Measurements from ENCODE around the gene INHA. TPM values are rescaled to one million over a fixed set of nuclear protein-coding genes. Genes with fewer than 3 reads are reported as not detected.
A peak's percentile ranks its signal among the peaks of the same experiment; 100 is the strongest.

INHA gene
- total RNA-seq, 1 donor from 2014 or later = 0.28 TPM

DNA sequence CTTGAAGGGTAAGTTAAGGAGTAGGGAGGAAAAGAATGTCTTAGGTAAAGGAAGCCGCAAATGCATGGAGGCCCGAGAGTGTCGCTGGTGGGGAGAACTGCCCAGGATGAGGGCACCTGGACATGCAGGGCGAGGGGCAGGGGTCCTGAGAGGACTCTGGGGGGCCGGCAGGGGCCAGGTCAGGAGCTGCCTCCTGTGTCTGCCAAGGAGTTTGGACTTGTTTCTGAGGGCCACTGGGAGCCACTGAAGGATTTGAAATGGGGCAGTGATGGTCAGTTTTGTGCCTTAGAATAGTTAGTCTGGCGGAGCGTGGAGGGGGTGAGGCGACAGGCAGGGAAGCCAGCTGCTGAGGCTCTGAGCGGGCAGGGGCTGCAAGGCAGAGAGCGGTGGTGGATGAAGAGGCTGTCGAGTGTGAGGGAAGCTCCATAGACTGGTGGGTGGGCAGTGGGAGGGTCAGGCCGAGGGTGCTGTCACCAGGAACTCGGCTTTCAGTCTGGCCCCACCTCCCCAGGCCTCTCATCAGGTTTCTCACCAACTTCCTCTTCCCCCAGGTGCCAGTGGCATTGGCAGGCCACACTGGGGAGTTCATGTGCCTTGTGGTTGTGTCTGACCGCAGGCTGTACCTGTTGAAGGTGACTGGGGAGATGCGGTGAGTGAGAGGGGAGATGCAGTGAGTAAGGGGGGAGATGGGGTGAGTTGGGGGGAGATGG lies 40.6 kb downstream of the INHA start:
- no peak for ATAC-seq

DNA sequence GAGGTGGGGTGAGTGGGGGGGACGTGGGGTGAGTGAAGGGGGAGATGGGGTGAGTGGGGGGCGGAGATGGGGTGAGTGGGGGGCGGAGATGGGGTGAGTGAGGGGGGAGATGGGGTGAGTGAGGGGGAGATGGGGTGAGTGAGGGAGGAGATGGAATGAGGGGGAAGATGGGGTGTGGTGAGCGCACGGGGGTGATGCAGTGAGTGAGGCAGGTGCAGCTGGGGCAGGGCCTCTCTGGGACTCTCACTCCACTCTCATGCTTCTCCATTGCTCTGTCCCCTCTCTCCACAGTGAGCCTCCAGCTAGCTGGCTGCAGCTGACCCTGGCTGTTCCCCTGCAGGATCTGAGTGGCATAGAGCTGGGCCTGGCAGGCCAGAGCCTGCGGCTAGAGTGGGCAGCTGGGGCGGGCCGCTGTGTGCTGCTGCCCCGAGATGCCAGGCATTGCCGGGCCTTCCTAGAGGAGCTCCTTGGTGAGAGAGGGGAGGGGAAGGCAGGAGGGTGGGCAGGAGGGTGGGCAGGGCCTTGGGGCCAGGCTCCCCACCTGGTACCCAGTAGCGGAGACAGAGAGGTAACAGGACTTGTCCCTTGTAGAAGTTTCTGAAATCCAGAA lies 41.5 kb downstream of the INHA start:
- ATAC-seq = no peak

DNA sequence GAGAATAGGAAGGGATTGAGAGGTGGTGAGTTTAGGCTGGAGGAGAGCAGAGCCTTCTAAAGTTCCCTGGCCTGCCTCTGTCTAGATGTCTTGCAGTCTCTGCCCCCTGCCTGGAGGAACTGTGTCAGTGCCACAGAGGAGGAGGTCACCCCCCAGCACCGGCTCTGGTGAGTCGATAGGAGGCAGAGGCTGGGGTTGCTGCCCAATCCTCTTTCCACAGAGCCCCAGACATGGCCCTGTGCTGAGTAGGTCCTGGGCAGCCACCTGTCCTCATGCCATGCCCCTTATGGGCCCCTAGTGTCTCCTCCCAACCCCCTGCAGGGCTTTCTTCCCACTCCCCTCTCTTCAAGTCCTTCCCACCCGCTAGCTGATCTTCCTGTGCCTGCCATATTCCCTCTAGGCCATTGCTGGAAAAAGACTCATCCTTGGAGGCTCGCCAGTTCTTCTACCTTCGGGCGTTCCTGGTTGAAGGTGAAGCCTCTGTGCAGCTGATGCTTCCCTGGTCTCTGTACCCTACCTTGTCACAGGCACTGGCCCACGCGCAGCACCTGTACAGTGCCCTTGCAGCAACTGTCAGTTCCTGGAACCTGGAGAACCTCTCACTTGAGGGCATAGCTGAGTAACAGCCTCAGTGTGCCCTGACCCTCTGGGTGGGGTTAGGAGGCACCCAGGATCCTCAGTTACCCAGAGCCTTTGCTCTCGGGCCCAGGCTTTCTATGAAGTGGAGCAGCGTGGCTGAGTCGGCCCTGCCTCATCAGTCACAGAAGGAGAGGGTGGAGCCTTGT lies 42.2 kb downstream of the INHA start:
- no peak for ATAC-seq

DNA sequence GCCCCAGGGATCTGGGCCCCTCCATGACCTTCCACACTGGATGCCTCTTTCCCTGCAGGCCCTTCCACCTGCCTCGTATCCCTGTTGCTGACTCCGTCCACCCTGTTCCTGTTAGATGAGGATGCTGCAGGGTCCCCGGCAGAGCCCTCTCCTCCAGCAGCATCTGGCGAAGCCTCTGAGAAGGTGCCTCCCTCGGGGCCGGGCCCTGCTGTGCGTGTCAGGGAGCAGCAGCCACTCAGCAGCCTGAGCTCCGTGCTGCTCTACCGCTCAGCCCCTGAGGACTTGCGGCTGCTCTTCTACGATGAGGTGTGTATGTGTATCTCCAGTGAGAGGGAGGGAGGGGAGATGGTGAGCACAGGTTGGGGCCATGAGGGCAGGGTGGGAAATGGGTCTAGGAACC lies 42.9 kb downstream of the INHA start:
- no peak for ATAC-seq

DNA sequence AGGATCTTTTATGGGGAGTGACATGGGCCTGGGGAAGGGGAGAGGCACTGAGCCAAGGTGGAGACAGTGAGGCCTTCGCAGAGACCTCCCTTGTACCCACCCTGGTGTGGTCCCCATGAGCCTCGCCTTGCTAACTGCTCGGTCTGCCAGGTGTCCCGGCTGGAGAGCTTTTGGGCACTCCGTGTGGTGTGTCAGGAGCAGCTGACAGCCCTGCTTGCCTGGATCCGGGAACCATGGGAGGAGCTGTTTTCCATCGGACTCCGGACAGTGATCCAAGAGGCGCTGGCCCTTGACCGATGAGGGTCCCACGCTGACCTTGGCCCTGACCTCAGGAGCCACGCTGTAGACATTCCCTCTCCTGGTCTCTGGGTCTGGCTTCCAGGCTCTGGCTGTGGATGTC lies 43.8 kb downstream of the INHA start:
- ATAC-seq = no peak

DNA sequence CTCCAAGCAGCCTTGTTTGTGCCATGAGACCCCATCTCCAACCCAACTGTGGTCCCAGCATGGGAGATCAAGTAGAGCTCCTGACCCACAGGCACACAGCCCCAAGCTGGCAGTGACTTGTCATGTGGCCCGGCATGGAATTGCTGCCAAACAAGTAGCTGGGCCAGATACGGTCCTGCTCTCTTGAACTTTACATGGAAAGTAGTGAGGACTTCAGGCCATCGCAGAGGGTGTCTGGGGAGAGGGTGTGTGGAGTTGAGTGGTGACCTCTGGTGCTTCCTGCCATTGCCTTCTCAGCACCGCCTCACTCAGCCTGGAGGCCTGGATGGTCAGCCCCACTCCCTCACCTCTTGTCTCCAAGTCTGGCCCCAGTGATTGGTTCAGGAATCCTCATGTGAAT lies 44.4 kb downstream of the INHA start:
- no peak for ATAC-seq

DNA sequence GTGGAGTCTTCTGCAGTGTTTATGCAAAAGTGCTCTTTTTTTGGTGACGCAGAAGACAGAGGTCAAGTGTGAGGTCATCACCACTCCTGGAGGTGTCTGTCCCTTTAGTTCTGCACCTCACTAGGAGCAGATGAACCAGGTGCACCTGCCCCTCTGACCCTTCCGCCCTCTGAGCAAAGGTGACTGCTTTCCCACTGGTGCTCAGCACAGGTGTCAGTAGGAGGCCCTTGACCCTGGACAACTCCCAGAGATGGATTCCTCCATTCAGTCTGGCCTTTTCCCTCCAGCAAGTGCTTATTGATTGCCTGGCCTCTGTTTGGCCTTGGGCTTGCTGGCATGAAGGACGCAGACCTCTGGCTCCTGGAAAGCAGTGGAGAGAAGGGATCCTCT lies 46.6 kb downstream of the INHA start:
- ATAC-seq = no peak

DNA sequence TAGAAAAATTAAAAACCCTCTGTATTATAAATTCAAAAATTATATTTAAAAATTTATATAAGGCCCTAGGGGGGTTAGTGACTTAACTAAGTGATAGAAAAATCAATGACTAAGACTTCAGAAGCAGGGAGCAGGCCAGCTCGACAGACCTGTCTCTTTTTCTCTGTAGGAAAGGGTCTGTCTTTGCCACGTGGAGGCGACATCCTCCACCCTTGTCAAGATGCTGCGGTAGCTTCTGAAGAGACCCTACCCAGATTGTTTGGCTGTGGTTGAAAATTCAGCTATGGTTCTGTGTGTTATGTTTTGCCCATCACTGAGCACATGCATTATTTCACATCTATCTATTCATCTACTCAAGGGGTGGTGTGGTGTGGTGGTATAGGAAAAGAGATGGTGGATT lies 47.1 kb downstream of the INHA start:
- no peak for ATAC-seq

DNA sequence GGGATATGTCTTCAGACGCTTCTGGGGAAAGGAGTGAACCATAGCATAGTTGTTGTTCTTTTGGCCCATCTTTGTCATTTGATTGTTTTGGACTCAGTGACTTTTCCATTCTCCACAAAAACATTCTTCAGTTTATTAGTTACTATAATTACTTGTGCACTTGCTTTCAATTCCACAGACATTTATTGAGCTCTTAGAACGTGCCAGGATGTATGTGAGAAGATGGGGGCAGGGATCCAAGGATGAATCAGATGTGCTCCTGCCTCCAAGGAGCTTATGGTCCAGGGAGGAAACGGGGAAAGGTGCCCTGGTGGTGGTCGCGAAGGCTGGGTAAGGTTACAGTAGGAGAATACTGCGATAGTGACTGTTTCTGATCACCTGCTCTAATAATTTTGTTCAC lies 48.4 kb downstream of the INHA start:
- ATAC-seq = no peak

DNA sequence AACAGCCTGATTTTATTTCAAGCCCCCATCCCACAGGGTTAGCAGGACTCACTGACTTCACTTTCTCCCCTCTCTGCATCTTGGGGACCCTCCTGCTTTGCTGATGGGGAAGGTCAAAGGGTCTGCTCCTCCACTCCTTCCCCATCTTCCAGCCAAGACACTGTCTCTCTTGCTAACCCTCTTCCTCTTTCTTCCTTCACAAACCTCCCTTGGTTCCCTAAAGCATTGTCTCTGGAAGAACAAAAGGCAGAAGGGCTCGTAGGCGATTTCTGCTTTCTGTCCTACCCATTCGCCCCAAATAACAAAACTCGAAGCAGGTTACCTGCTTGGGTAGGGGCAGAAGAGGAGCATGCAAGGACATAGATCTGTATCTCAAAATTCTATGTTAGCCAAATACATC lies 49.8 kb downstream of the INHA start:
- ATAC-seq = no peak

DNA sequence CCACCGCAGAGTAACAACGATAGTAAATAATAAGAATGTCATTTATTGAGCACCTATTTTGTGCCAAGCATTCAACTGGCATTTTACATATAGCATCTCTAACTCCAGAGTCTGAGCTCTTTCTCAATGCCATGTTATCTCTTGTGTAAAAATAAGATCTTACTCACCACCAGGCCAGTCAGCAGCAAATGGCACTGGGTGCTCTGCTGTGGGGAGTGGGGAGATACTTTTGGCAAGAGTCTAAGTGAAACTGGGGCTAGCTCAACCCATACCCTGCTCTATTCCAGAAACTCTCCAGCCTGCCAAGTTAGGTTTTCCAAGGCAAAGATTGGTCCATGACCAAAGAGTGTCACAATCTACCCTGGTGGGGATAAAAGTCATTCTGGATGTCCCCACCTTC lies 50.4 kb downstream of the INHA start:
- no peak for ATAC-seq

DNA sequence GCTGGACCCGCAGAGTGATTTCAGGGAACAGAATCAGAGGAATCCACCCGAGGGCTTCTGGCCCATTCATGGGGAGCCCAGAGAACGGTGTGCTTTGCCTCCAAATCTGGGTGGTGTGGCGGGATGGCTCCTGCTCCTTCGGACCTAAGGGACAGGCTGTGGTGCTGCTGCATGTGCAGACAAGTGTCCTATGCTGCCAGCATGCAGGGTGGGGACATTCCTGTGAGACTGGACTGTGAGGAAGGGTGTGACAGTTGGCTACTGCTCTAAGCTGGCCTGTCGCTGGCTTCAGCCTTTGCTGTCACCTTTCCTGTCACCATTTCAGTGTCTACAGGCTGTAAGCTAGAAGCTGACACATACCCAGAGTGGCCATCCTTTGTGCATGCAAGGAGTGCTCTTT lies 52.5 kb downstream of the INHA start:
- peak; percentile 50 for ATAC-seq

DNA sequence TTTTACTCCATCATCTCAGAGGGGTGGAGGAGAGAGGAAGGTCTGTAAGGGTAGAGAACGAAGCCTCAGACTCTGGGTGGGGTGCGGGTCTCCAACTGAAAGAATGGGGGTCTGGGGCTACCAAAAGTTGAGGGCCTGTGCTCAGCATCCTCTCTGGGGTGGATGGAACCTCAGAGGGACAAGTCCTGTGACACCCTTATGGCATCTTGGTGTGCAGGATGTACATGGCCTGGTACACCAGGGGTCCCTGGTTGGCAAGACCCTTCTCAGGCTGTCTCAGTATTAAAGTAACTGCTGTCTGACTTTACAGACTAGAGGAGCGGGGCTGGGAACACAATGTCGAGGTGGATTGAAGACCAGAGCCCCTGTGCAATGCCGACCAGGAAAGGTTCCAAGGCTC lies 53.1 kb downstream of the INHA start:
- no peak for ATAC-seq

Other genes with a start within 250 kb of the INHA start
- not detected for gene RESP18, start 239.6 kb upstream of the INHA start, total RNA-seq
- 32.3 TPM for gene DNPEP, start 184.4 kb upstream of the INHA start, total RNA-seq
- 29.3 TPM for gene DES, start 153.9 kb upstream of the INHA start, total RNA-seq
- 3.8 TPM for gene SPEG, start 137.5 kb upstream of the INHA start, total RNA-seq
- 19.9 TPM for gene GMPPA, start 73.4 kb upstream of the INHA start, total RNA-seq
- not detected for gene ASIC4, start 57.8 kb upstream of the INHA start, total RNA-seq
- 27.1 TPM for gene CHPF, start 28.5 kb upstream of the INHA start, total RNA-seq
- gene TMEM198, start 28.3 kb upstream of the INHA start, total RNA-seq = 1.2 TPM
- gene OBSL1, start 771 bp upstream of the INHA start, total RNA-seq = 13.0 TPM
- gene STK11IP, start 25.5 kb downstream of the INHA start, total RNA-seq = 17.3 TPM
- 3.0 TPM for gene SLC4A3, start 55.3 kb downstream of the INHA start, total RNA-seq

Measured in esophagus mucosa (tissue), 1 donor.